PFSK-1 (cell line): ENCODE results near the gene ZC3H10.

Experiments used
- POLR2AphosphoS5 ChIP-seq: IDR thresholded peaks from 2 replicates; pipeline ENCODE4 v1.6.1; 2012; ENCODE audit warnings: low read depth, mild to moderate bottlenecking, control low read depth, low read length, moderate library complexity
- SIN3A ChIP-seq: IDR thresholded peaks from 2 replicates; pipeline ENCODE4 v1.6.1; 2012; ENCODE audit warnings: mild to moderate bottlenecking, low read length, moderate library complexity, borderline replicate concordance; ENCODE audit not compliant: insufficient read depth

DNA sequence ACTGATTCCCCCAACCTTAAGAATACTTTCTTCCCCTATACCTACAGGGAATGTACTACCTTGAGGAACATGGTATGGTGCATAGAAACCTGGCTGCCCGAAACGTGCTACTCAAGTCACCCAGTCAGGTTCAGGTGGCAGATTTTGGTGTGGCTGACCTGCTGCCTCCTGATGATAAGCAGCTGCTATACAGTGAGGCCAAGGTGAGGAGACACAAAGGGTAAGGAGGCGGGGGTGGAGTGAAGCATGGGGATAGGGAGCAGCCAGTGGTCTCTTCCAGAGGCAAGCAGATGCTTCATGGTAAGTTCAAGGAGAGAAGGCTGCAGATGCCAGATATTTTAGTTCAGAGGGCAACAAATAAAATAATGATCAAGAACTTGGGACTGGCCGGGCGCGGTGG is 20.3 kb upstream of the ZC3H10 start:
- TF ChIP-seq POLR2AphosphoS5 (no peak), SIN3A (no peak)
